GM11168 (cell line): ENCODE results near the gene TMCO6.
"Not testable (repeated sequence)": the region's sequence is repeated elsewhere in the genome, so short reads cannot be mapped to it uniquely, and the experiment has no call there.

Source experiments
- in situ Hi-C: fragments of 300-500 bp; cut with MboI; formaldehyde crosslinking; loops from one replicate; pipeline ENCODE4 v1.12.0; 2022; ENCODE audit warnings: low sequenced_read_pairs; ENCODE audit not compliant: unreplicated experiment

Gene TMCO6

DNA sequence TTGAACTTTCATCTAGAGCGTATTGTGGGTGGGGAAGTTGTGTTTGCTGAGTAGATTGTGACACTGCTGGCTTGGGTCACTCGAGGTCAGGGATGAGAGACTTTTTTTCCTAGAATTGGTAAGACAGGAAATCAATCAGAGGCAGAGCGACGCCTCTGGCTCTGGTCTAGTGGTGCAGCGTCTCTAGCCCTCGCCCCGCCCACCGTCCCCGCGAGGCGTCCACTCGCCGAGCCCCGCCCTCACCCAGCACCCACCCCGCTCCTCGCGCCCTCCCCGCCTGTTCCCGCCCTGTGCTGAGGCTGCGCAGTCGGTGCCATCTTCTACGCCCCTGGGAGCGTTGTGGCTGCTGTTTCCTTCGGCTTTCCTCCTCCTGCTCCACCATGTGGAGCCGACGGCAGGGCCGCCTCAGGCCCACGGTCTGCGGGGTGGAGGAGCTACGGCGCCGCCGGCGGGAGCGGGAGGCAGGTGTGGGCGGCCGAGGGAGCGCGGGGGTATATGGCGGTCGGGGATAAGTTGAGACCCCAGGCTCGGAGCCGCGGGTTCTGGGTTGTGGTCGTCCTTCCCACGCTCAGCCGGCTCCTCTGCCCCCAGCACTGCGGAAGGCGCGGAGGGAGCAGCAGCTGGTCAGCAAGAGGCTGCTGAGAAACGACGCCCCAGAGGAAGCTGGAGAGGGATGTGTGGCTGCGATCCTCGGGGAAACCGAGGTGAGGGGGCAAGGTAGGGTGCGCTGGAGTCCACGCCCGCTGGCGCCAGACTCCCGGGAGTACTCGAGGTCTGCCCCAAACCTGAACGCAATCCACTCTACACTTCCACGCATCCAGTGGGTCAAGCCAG lies at the start of gene TMCO6:
TSS of gene TMCO6 (plus strand) at position 304 of the 834 bp plus-strand sequence. CDS start at position 381, 77 bp downstream.
- in situ Hi-C loops = no loop called here

DNA sequence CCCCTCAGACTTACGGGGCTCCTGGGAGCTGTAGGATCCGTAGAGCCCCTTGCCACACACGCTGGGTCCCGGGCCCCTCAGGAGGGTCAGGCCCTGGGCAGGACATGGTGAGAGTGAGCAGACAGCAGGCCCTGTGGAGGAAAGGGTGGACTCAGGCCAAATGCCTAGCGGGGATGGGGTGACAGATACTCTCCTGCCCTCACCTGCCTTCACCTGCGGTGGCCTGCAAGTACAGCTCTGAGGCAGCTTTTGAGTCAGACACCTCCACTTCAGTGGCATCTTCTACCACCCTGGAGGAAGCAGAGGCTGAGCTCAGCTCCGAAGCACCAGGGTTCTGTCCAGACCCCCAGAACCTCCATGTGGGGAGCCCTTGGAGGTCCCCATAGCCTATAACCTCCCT lies 48.4 kb upstream of the TMCO6 start:
- in situ Hi-C loops = no loop called here

DNA sequence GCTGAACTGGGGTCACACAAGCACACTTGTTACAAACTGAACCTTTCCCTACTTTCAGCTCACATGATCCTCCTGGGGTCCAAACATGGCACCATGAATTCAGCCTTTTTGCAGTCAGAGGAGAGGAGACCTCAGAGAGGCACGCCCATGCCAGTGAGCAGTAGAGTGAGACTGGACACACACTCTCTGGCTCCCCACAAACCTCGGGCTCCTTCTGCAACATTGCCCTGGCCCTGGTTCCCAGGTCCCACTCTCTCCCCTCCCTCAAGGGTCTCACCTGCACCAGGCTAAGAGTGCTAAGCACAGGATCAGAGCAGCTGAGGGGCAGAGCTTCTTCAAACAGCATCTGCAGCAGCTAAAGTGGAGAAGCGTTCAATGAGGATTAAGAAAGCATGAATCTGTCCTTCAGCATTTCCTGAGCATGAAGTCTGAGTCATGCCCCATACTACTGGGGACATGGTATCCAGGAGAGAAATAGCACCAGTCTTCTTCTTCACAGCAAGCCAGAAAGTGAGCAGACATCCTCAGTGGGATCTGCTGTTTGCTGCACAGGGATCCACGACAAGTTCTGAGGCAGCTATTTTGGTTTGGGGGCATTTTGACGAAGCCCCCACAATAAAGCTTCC lies 47.4 kb upstream of the TMCO6 start:
- in situ Hi-C loops = no loop called here

DNA sequence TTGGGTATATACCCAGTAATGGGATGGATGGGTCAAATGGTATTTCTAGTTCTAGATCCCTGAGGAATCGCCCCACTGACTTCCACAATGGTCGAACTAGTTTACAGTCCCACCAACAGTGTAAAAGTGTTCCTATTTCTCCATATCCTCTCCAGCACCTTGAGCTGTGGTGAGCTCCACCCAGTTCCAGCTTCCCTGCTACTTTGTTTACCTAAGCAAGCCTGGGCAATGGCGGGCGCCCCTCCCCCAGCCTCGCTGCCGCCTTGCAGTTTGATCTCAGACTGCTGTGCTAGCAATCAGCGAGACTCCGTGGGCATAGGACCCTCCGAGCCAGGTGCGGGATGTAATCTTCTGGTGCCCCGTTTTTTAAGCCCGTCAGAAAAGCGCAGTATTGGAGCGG lies 46.2 kb upstream of the TMCO6 start:
- in situ Hi-C loops = not testable (repeated sequence)

DNA sequence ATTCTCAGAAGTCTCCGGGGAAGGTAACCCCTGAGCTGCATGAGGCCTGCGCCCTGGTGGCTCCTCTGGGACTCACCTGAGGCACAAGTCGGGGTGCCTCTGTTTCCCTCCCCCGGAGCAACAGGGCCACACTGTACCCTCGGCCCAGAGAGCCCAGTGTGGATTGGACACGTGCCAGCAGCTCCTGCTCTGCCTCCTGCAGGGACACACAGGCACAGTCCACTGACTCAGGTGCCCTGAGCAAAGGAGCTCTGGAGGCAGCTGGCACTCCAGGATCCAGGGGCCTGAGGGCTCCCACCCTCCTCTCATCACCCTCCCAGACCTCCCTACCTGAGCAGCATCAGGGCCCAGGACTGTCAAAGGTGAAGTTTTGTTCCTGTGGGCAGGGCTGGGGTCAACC lies 45.1 kb upstream of the TMCO6 start:
- in situ Hi-C loops = no loop called here

DNA sequence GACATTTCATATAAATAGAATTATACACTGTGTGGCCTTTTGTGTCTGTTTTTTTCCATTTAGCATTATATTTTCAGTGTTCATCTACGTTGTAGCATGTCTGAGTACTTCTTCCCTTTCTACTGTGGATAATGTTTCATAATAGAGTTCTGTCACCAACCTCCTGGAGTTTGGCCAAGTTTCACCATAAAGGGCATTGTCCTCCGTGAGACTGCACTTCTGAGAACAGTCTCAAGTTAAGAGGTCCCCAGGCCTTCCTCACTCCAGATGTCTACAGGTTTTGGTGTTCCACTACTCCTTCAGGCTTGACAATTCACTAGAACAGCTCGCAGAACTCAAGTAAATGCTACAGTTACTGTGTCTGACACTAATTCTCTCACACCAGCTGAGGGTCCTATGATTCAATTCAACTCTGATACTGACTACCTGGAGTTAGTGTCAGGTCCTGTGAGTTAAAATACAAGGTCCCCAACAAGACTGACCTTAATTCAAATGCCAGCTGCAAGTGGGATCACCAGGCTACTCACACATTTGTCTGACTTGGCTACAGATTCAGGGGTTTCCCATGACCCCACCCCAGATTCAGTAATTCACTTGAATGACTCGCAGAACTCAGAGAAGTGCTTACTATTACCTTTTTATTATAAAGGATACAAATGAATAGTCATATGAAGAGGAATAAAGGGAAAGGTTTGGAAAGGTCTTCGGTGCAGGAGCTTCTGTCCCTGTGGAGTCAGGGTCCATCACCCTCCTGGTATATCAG lies 43.5 kb upstream of the TMCO6 start:
- in situ Hi-C loops = no loop called here

DNA sequence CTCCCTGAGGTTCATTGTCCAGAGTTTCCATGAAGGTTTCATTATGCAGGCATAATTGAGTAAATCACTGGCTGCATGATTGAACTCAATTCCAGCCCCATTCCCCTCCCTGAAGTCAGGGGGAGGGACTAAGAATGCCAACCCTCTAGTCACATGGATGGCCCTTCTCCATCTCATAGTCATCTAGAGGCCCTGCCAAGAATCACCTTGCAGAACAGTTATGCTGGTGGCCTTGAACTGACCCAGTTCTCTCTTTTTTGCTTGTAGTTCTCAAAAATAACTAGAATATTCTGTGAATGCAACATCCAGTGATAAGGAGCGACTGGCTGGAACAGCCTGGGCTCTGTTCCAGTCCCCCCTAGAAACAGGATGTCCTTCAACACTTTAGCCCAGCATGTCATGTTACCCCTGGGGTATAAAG lies 42.9 kb upstream of the TMCO6 start:
- in situ Hi-C loops = no loop called here

DNA sequence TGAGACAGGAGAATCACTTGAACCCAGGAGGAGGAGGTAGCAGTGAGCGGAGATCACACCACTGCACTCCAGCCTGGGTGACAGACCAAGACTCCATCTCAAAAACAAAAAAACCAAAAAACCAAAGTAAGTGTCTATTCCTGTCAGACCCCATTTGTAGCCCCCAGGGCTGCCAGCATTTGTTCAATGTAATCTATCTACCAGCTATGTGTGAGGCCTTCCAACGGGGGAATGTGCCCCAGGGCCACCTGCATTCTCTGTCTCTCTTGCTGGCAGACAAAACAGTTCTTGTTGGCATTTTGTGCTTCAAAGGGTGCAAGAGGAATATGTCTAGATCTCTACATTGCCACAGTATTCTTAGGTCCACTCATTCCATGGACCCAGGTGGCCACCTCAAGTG lies 40.4 kb upstream of the TMCO6 start:
- in situ Hi-C loops = no loop called here

DNA sequence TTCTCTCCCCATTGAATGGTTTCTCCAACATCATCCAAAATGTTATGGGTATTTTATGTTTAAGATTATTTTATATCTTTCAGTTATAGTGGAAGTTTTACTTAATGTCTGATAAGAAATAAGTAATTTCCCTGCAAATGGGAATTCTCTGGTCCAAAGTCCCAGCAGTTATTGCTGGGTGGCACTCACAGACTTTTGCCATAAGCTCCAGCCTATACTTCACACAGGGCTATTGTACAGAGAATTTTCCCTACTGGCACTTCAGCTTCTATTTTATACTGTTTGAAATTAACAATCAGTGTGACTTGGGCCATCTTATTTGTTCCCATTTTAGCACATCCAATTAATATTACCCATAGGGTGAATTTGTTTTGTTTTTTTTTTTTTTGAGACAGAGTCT lies 39.2 kb upstream of the TMCO6 start:
- in situ Hi-C loops = no loop called here

DNA sequence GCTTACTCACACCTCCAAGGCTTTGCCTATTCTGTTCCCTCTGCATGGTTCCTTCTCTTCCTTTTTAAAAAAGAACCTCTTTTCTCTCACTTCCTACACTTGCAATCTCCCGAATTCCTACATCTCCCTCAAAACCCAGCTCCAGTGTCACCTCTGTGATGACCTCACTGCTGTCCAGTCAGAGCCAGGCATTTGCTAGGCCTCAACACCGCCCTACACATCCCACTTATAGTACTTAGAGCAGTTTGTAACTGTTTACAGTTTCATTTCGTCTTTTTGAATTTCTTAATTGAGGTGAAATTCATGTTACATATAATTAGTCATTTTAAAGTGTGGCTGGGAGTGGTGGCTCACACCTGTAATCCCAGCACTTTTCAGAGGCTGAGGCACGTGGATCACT lies 37.1 kb upstream of the TMCO6 start:
- in situ Hi-C loops = no loop called here

DNA sequence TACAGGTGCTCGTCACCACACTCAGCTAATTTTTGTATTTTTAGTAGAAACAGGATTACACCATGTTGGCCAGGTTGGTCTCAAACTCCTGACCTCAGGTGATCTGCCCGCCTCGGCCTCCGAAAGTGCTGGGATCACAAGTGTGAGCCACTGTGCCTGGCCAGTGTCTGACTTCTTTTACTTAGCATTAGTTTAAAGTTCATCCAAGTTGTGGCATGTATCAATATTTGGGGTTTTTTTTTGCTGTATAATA lies 35.9 kb upstream of the TMCO6 start:
- in situ Hi-C loops = not testable (repeated sequence)

DNA sequence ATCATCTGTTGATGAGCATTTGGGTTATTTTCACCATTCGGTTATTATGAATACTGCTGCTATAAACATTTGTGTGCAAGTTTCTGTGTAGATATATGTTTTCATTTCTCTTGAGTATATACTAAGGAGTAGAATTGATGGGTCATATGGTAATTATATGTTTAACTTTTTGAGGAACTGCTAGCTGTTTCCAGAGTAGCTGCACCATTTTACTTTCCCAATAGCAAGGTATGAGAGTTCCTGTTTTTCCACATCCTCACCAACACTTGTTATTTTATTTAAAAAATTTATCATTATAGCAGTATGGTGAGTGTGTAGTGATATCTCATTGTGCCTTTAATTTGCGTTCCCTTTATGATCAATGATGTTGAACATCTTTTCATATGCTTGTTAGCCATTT lies 35.5 kb upstream of the TMCO6 start:
- in situ Hi-C loops = no loop called here

DNA sequence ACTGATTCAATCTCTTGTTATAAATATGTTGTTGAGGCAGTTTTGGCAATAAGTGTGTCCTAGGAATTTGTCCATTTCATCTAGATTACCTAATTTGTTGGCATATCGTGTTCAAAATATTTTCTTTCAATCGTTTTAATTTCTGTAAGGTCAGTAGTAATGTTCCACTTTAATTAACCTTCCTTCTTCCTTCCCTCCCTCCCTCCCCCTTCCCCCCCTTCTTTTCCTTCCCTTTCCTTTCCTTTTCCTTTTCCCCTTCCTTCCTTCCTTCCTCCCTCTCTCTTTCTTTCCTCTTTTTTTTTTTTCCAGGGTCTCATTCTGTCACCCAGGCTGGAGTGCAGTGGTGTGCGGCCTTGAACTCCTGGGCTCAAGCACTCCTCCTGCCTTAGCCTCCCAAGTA lies 33.4 kb upstream of the TMCO6 start:
- in situ Hi-C loops = no loop called here

DNA sequence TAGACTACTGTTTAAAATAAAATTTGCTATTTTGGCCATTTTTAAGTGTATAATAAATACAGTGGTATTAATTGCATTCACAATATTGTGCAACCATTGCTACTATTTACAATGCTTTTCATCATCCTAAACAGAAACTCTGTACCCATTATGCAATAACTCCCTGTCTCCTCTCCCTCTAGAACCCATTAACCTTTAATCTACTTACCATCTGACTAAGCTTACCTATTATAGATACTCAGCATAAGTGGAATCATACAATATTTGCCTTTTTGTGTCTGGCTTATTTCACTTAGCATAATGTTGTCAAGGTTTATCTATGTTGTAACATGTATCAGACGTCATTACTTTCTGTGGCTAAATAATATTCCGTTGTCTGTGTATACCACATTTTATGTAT lies 32.2 kb upstream of the TMCO6 start:
- in situ Hi-C loops = no loop called here

DNA sequence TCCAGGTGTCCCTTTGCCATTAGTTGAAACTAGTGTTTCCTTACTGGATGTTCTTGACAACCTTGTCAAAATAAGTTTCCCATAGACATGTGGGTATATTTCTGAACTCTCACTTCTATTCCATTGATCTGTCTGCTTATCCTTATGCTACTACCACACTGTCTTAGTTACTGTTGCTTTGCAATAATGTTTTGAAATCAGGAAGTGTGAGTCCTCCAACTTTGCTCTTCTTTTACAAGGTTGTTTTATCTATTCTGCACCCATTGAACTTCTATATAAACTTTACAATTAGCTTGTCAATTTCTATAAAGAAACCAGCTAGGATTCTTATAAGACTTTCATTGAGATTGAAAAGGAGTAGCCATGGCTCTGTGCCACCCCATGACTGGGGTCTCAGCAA lies 30.5 kb upstream of the TMCO6 start:
- in situ Hi-C loops = no loop called here

DNA sequence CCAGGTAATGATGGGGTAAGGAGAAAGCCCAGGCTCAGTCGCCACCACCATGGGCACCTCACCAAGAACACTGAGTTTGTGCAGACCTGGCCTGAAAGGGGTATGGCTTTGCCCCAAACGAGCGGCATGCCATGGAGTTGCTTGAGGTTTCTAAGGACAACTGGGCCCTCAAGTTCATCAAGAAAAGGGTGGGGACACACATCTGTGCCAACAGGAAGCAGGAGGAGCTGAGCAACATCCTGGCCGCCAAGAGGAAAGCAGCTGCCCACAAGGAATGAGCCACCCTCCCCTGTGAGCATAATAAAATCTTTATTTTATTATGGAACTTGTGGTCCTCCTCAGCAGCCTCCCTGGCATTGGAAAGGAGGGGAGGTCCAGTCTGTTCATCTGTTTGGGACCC lies 30.1 kb upstream of the TMCO6 start:
- in situ Hi-C loops = no loop called here

DNA sequence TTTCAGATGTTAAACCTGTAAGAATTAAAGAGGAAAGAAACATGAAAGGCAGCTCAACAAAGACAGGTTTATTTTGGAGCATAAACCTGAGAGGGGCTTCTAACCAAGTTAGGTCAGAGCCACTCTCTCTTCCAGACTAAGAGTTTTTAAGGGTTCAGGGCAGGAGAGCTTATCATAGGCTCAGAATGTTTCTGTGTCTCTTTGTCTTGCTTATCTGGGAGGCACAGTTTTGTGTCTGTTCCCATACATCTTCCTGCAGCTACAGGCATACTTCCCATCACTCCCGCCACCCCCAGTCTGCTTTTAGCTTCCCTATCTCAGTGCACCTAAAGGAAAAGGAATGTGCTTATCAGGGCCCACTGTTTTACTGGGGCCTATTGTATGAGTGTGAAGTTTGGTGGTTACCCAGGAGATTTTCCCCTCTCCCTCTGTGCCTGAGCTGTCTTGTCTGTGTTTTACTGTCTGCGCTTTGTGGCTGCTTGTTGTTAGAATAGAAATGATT lies 28.2 kb upstream of the TMCO6 start:
- in situ Hi-C loops = no loop called here

DNA sequence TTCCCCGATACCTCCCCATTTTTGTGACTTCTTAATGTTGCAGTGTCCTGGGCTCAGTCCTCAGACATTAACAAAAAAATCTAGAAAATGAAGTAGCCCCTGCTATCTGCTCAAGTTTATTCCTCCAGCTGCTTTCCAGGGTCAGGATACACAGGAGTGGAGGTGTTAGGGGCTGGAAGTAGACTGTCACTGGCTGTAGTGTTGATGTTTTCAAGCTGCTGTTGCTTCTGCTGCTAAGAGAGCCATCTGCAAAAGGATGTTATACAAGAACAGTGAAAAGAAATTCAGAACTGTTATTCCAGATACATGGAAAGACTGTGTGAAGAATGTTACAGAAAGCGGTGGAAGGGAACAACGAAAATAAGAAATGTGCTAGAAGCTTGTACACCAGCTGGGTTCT lies 16.9 kb upstream of the TMCO6 start:
- in situ Hi-C loops = no loop called here

DNA sequence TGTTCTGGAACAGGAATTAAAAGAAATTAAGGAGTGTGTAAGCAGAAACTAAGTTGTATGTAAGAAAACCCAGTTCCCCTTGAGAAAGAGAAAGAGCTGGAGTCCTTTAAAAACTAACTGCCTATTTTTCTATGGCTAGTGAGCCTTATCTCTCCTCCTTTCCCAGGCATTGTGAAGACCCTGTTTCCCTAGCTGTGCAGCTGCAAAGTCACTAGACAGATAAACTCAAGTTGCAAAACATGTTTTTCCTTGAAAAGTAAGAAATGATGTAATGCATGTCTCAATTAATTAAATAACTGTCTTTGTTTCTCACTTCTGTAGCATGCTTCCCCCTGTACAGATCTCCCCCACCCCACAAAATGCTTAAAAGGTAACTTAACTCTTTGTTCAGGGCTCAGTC lies 16.2 kb upstream of the TMCO6 start:
- in situ Hi-C loops = not testable (repeated sequence)

DNA sequence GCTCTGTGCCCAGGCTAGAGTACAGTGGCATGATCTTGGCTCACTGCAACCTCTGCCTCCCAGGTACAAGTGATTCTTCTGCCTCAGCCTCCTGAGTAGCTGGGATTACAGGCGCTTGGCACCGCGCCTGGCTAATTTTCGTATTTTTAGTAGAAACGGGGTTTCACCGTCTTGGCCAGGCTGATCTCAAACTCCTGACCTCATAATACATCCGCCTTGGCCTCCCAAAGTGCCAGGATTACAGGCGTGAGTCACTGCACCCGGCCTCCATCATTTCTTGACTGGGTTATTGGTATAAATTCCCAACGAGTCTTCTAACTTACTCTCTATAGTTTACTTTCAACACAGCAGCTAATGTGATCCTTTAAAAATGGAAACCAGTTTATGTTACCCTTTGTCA lies 14.4 kb upstream of the TMCO6 start:
- in situ Hi-C loops = not testable (repeated sequence)

DNA sequence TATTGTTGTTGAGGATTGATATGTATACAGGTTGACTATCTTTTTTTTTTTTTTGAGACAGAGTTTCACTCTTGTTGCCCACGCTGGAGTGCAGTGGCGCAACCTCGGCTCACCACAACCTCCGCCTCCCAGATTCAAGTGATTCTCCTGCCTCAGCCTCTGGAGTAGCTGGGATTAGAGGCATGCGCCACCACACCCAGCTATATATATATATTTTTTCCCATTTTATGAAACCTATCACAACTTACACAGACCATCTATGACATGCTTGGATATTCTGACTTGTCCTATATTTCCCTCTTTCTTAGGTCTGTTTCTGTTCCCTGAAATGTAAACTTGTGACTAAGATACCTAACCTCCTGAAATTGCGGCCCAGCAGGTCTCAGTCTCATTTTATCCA lies 11.3 kb upstream of the TMCO6 start:
- in situ Hi-C loops = no loop called here
